ENCODE measurements around the gene HCN4.
"Not testable (repeated sequence)": the region's sequence is repeated elsewhere in the genome, so short reads cannot be mapped to it uniquely, and the experiment has no call there.

Gene HCN4

DNA sequence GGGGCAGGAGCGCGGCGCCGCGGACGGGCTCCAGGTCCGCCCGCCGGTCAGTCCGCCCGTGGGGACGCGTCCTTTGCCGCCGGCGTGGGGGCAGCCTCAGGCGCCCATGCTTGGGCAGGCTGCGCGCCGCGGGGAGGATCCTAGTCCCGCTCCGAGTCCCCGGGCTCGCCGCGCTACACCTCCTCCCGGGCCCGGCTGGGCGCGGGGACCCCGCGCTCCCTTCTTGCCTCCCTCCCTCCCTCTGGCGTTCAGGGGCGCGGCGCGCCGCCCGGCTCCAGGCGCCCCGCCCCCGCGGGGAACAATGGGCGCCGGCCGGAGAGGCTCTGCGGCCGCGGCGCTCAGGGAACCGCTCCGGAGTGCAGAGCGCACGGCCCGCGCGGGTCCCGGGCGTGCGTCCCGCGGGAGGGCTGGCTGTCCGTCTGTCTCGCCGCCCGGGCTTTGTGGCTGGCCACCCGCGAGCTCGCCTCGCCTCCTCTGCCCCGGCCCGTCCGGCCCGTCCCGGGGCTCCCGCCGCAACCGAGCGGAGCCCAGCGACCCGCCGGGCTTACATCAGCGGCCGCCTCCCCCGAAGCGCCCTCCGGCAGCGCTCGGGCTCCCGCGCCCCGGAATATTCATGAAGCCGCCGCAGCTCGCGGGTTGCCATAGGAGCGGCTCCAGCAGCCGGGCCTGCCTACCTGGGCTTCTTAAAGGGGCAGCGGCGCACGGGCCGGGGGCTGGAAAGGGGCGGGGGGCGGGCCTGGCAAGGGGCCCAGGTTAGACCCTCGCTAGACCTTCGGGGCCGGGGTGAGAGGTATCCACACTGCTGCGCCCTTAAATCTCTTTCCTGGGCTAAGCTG, at the start of gene HCN4:
HCN4 (minus strand) TSS at position 658 of the 836 bp plus-strand sequence. CDS start 688 bp downstream, outside the sequence.
- no peak for DNase-seq (ENCODE audit: low read depth)
- TF ChIP-seq, protein P1, sequence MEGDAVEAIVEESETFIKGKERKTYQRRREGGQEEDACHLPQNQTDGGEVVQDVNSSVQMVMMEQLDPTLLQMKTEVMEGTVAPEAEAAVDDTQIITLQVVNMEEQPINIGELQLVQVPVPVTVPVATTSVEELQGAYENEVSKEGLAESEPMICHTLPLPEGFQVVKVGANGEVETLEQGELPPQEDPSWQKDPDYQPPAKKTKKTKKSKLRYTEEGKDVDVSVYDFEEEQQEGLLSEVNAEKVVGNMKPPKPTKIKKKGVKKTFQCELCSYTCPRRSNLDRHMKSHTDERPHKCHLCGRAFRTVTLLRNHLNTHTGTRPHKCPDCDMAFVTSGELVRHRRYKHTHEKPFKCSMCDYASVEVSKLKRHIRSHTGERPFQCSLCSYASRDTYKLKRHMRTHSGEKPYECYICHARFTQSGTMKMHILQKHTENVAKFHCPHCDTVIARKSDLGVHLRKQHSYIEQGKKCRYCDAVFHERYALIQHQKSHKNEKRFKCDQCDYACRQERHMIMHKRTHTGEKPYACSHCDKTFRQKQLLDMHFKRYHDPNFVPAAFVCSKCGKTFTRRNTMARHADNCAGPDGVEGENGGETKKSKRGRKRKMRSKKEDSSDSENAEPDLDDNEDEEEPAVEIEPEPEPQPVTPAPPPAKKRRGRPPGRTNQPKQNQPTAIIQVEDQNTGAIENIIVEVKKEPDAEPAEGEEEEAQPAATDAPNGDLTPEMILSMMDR (conservative IDR thresholded peaks at IDR 0.05; ENCODE audit: low read length): no peak
- no peak within 1 kb of the TSS for H3K4me3 ChIP-seq (ENCODE audit: low read length)

DNA sequence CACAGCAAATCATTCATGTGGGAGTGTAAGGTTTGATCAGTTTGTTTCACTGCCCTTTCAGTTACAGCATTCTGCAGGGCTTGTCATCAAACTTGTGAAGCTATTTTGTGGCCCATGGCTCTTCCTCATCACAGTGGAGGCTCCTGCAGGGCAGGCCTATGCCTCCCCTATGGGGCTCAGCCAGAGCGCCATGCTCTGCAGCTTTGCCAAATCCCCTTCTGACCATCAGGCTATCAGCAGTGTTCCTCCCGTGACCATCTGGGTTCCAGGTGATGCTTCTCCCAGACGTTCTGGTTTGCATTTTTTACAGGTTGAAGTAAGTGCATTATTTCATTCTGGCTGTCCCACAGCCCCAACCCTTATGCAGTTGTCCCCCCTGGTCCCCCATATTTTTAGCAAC, 46.1 kb upstream of the HCN4 start:
- DNase-seq (ENCODE audit: low read depth): no peak
- TF ChIP-seq, protein P1 (conservative IDR thresholded peaks at IDR 0.05; ENCODE audit: low read length): no peak
- H3K4me3 ChIP-seq (ENCODE audit: low read length): no peak overlapping the region

DNA sequence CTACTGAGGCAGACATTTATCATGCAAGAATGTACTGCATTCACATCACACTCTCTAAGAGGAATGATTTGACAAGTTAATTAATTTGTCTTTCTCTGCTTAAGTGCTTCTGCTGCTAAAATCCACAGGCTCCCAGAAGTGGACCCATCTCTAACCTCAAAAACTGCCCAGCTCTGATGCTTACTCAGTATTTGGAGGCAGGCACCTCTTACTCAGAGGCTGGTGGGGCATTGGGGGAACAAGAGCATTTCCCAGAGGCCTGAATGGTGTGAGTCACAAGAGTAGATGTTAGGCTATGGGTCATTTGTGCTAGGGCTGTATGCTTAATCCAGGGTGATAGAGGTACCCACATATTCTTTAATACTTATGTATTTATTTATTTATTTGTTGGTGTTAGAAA, 34.4 kb upstream of the HCN4 start:
- no peak overlapping the region for H3K4me3 ChIP-seq (ENCODE audit: low read length)
- DNase-seq (ENCODE audit: low read depth): no peak
- TF ChIP-seq, protein P1 (conservative IDR thresholded peaks at IDR 0.05; ENCODE audit: low read length): no peak

DNA sequence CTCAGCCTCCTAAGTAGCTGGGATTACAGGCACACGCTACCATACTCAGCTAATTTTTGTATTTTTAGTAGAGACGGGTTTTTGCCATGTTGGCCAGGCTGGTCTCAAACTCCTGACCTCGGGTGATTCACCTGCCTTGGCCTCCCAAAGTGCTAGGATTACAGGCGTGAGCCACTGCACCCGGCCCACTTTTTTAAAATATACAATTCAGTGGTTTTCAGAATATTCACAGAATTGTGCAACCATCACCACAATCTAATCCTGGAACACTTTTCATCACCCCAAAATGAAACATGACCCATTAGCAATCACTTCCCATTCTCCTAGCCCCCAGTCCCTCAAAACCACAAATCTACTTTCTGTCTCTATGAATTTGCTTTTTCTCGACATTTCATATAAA, 31.5 kb upstream of the HCN4 start:
- DNase-seq (ENCODE audit: low read depth): not testable (repeated sequence)

DNA sequence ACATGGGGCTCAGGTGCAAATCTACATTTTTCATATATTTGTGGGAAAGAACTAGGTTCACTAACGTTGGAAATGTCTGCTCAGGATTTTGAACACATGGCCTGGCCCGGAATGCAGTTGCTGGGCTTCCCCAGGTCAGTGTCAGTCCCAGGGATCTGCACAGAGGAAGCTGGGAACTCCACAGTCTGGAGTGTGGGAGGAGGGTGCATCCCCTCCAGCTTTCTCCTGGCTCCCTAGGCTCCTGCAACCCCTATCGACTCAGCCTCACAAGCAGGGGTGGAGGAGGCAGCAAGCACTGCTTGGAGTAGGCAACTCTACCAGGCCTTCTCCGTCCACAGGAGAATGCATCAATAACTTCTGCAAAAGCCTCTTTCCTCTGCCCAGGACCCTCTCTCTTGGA, 30.1 kb upstream of the HCN4 start:
- TF ChIP-seq, protein P1 (conservative IDR thresholded peaks at IDR 0.05; ENCODE audit: low read length): no peak
- H3K4me3 ChIP-seq (ENCODE audit: low read length): no peak overlapping the region
- no peak for DNase-seq (ENCODE audit: low read depth)

More for the DNA sequence above, 31.5 kb upstream of the HCN4 start:
- H3K4me3 ChIP-seq (ENCODE audit: low read length): not testable (repeated sequence)

DNA sequence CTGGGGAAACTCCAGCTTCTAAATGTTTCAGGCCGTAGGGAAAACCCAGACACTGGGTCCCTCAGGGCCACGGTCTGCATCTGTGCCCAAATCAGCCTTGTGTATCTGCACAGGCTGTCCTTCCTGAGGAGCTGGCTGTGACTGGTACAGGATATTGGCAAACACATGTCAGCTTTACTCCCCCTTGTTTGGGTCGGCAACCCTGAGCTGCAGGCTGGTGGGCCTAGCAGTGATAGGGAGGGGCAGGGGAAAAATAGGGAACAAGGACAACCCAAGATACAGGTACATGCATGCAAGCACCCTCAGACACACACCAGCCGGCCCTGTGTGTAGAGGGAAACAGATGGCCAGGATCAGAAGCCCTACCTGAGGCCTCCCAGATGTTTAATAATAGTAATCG, 28.7 kb upstream of the HCN4 start:
- no peak overlapping the region for H3K4me3 ChIP-seq (ENCODE audit: low read length)
- DNase-seq (ENCODE audit: low read depth): no peak
- TF ChIP-seq, protein P1 (conservative IDR thresholded peaks at IDR 0.05; ENCODE audit: low read length): no peak

DNA sequence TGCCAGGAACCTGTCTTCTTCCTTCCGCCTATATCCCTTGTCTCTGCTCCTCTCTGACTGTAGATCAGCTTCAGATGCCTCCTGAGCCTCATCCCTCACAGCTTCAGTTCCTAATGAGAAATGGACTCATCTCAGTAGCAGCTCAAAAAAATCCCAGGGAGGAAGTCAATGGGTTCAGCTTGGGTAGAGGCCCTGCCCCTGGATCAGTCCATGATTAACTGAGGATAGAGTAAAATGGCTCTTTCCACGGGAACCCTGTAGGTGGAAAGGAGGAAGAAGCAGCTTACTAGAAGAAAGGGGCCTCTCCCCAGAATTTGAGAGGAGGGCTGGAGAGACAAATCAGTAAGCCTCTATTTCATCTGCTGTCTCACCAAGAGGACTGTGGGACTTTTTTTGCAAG, 26.9 kb upstream of the HCN4 start:
- DNase-seq (ENCODE audit: low read depth): no peak
- TF ChIP-seq, protein P1 (conservative IDR thresholded peaks at IDR 0.05; ENCODE audit: low read length): no peak
- no peak overlapping the region for H3K4me3 ChIP-seq (ENCODE audit: low read length)

Data from AG10803 (cell line).